SK-N-SH (cell line): ENCODE measurements around the gene ARHGAP10.

Experiments used
- CTCF ChIP-seq: fragments of 200-600 bp; sonication (generic); IDR thresholded peaks from 2 replicates; pipeline ENCODE4 v1.6.1; 2017; ENCODE audit warnings: antibody characterized with exemption, mild to moderate bottlenecking, moderate library complexity
- FOXM1 ChIP-seq: IDR thresholded peaks from 2 replicates; pipeline ENCODE4 v1.4.0; 2012; ENCODE audit warnings: low read depth, mild to moderate bottlenecking
- GATA2 ChIP-seq: sonication (generic); formaldehyde crosslinking; IDR thresholded peaks from 2 replicates; pipeline ENCODE4 v1.5.0; 2020; ENCODE audit warnings: mild to moderate bottlenecking, missing genetic modification reagents
- MEF2A ChIP-seq: IDR thresholded peaks from 2 replicates; pipeline ENCODE4 v1.4.0; 2012; ENCODE audit warnings: low read depth, borderline replicate concordance
- PBX3 ChIP-seq: IDR thresholded peaks from 2 replicates; pipeline ENCODE4; 2012
- REST ChIP-seq: IDR thresholded peaks from 2 replicates; pipeline ENCODE4 v1.6.1; 2012; ENCODE audit warnings: mild to moderate bottlenecking, low read depth, low read length, moderate library complexity
- TAF1 ChIP-seq: IDR thresholded peaks from 2 replicates; pipeline ENCODE4 v1.6.1; 2012; ENCODE audit warnings: low read depth, mild to moderate bottlenecking, low read length, moderate library complexity, borderline replicate concordance
- USF2 ChIP-seq: fragments of 150-350 bp; IDR thresholded peaks from 2 replicates; pipeline ENCODE4 v1.6.1; 2017; ENCODE audit warnings: antibody characterized with exemption, low read length, low read depth, borderline replicate concordance
- YY1 ChIP-seq: IDR thresholded peaks from 2 replicates; pipeline ENCODE4 v1.4.0; 2012; ENCODE audit warnings: low read depth, mild to moderate bottlenecking

GRCh38 chr4:147761218-147761883 lies 29.5 kb downstream of the ARHGAP10 start:
- TF ChIP-seq REST, result no peak
- no peak for TF ChIP-seq GATA2 (CRISPR knock-in tag)
- no peak for TF ChIP-seq FOXM1
- no peak for TF ChIP-seq USF2
- TF ChIP-seq CTCF, result no peak
- TF ChIP-seq YY1, result no peak
- TF ChIP-seq TAF1, result no peak
- TF ChIP-seq MEF2A, result no peak
- no peak for TF ChIP-seq PBX3
